ENCODE measurements around the gene PLAC9. TPM values are rescaled to one million over a fixed set of nuclear protein-coding genes. Genes with fewer than 3 reads are reported as not detected.

PLAC9 gene
- total RNA-seq, 1 experiment from 2014 or later = 7.3 TPM

DNA sequence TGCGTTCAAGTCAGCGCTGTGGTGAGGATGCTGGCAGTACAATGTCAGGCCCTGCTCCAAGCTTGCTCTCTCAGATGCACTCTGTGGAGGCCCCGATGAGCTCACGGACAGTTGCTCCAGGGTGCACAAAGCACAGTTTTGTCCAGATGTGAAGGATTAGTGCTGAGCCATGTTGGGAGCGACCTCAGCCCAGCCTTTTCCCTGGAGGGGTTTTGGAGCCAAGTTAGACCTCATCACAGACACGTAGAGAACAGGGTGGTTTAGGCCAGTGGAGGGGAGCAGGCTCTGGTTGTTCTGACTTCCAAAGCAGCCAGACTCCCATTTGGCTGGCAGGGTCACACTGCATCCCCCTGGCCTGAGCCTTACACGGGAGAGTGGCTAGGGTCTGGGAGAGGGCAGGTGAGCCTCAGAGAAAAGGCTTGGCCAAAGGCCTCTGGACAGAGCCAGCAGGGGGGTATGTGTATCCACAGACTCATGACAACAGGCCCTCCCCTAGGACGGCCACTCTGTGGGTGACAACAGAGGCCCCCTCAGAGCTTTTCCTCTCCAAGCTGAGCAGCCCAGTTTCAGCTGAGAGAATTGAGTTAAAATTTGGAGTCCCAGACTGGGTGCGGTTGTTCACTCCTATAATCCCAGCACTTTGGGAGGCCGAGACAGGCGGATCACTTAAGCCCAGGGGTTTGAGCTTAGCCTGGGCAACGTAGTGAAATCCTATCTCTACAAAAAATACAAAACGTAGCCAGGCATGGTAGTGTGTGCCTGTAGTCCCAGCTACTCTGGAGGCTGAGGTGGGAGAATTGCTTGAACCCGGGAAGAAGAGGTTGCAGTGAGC, 4.7 kb downstream of the PLAC9 start:
- DNase-seq (ENCODE audit: low spot score) (no peak), ATAC-seq (no peak)
- Mint-ChIP-seq H3K4me1 (peaks cover 14% of the 10 kb centered on the region), H3K27me3 (ENCODE audit: low read depth) (peaks cover 19% of the 10 kb centered on the region), H3K4me3 (no peak overlapping the region), H3K27ac (no peak overlapping the region), H3K9me3 (no peaks in the 10 kb centered on the region), H3K36me3 (no peaks in the 10 kb centered on the region)
- CTCF ChIA-PET = interaction anchor here (1.0 to 1.7 kb wide), 2 partner anchors 24 to 85 kb away, joined by 3 to 6 read pairs; no protein-coding TSS in a partner anchor
- POLR2A ChIA-PET = interaction anchor here (0.7 kb wide), 1 partner anchor 207 kb away, joined by 7 read pairs; no protein-coding TSS in a partner anchor
- no peak for TF ChIP-seq GTF2I (CRISPR knock-in tag; conservative IDR thresholded peaks at IDR 0.05)
- no peak for TF ChIP-seq ZBTB21 (CRISPR knock-in tag; IDR thresholded peaks at IDR 0.05; ENCODE audit: borderline replicate concordance)
- TF ChIP-seq, protein P1, sequence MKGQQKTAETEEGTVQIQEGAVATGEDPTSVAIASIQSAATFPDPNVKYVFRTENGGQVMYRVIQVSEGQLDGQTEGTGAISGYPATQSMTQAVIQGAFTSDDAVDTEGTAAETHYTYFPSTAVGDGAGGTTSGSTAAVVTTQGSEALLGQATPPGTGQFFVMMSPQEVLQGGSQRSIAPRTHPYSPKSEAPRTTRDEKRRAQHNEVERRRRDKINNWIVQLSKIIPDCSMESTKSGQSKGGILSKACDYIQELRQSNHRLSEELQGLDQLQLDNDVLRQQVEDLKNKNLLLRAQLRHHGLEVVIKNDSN (CRISPR knock-in tag; IDR thresholded peaks at IDR 0.05) = no peak
- TF ChIP-seq ZNF219 (CRISPR knock-in tag; IDR thresholded peaks at IDR 0.05; ENCODE audit: borderline replicate concordance) = no peak
- no peak for TF ChIP-seq NR1H2 (CRISPR knock-in tag; IDR thresholded peaks at IDR 0.05)

DNA sequence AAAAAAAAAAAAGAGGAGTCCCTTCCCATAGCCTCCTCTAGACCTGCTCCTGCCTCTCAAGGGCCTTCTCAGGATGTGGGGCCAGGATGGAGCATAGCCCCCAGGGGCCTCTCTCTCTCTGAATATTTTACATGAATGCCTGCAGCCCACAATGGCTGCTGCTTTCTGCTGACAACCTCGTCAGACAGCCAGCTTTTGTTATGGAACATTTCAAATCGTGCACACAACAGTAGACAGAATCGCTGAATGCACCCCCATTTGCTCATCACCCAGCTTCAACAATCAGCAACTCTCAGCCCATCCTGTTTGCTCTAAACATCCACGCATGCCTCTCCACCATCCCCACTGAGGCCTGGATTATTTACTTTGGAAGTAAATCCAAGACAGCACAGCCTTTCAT, 5.4 kb downstream of the PLAC9 start:
- CTCF ChIA-PET = interaction anchor here (1.2 to 1.7 kb wide), 2 partner anchors 79 to 85 kb away, joined by 5 to 6 read pairs; no protein-coding TSS in a partner anchor
- no peak overlapping the region for H3K4me3 Mint-ChIP-seq
- DNase-seq (ENCODE audit: low spot score) (no peak), ATAC-seq (no peak)
- no peaks in the 10 kb centered on the region for H3K36me3 Mint-ChIP-seq
- peaks cover 15% of the 10 kb centered on the region for H3K27me3 Mint-ChIP-seq (ENCODE audit: low read depth)
- H3K27ac Mint-ChIP-seq = no peak overlapping the region; the same call in 1 of the 2 replicates
- TF ChIP-seq ZNF263 (CRISPR knock-in tag; IDR thresholded peaks at IDR 0.05; ENCODE audit: low read depth) = no peak
- TF ChIP-seq SP1 (CRISPR knock-in tag; conservative IDR thresholded peaks at IDR 0.05) = no peak
- TF ChIP-seq, protein P2, sequence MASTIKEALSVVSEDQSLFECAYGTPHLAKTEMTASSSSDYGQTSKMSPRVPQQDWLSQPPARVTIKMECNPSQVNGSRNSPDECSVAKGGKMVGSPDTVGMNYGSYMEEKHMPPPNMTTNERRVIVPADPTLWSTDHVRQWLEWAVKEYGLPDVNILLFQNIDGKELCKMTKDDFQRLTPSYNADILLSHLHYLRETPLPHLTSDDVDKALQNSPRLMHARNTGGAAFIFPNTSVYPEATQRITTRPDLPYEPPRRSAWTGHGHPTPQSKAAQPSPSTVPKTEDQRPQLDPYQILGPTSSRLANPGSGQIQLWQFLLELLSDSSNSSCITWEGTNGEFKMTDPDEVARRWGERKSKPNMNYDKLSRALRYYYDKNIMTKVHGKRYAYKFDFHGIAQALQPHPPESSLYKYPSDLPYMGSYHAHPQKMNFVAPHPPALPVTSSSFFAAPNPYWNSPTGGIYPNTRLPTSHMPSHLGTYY (CRISPR knock-in tag; IDR thresholded peaks at IDR 0.05) = no peak
- TF ChIP-seq, protein P3, sequence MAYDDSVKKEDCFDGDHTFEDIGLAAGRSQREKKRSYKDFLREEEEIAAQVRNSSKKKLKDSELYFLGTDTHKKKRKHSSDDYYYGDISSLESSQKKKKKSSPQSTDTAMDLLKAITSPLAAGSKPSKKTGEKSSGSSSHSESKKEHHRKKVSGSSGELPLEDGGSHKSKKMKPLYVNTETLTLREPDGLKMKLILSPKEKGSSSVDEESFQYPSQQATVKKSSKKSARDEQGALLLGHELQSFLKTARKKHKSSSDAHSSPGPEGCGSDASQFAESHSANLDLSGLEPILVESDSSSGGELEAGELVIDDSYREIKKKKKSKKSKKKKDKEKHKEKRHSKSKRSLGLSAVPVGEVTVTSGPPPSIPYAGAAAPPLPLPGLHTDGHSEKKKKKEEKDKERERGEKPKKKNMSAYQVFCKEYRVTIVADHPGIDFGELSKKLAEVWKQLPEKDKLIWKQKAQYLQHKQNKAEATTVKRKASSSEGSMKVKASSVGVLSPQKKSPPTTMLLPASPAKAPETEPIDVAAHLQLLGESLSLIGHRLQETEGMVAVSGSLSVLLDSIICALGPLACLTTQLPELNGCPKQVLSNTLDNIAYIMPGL (CRISPR knock-in tag; IDR thresholded peaks at IDR 0.05) = no peak
- no peak for TF ChIP-seq ESRRA (CRISPR knock-in tag; IDR thresholded peaks at IDR 0.05; ENCODE audit: borderline replicate concordance)
- TF ChIP-seq ZNF416 (CRISPR knock-in tag; IDR thresholded peaks at IDR 0.05) = no peak
- TF ChIP-seq, protein P4, sequence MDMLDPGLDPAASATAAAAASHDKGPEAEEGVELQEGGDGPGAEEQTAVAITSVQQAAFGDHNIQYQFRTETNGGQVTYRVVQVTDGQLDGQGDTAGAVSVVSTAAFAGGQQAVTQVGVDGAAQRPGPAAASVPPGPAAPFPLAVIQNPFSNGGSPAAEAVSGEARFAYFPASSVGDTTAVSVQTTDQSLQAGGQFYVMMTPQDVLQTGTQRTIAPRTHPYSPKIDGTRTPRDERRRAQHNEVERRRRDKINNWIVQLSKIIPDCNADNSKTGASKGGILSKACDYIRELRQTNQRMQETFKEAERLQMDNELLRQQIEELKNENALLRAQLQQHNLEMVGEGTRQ (CRISPR knock-in tag; IDR thresholded peaks at IDR 0.05) = no peak
- no peak for TF ChIP-seq ELF4 (CRISPR knock-in tag; IDR thresholded peaks at IDR 0.05; ENCODE audit: low read depth)
- TF ChIP-seq ZNF317 (CRISPR knock-in tag; IDR thresholded peaks at IDR 0.05; ENCODE audit: borderline replicate concordance, low read depth) = no peak
- TF ChIP-seq HMGA2 (CRISPR knock-in tag; IDR thresholded peaks at IDR 0.05) = no peak
- TF ChIP-seq, protein P5, sequence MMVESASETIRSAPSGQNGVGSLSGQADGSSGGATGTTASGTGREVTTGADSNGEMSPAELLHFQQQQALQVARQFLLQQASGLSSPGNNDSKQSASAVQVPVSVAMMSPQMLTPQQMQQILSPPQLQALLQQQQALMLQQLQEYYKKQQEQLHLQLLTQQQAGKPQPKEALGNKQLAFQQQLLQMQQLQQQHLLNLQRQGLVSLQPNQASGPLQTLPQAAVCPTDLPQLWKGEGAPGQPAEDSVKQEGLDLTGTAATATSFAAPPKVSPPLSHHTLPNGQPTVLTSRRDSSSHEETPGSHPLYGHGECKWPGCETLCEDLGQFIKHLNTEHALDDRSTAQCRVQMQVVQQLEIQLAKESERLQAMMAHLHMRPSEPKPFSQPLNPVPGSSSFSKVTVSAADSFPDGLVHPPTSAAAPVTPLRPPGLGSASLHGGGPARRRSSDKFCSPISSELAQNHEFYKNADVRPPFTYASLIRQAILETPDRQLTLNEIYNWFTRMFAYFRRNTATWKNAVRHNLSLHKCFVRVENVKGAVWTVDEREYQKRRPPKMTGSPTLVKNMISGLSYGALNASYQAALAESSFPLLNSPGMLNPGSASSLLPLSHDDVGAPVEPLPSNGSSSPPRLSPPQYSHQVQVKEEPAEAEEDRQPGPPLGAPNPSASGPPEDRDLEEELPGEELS (CRISPR knock-in tag; IDR thresholded peaks at IDR 0.05) = no peak
- TF ChIP-seq, protein P6, sequence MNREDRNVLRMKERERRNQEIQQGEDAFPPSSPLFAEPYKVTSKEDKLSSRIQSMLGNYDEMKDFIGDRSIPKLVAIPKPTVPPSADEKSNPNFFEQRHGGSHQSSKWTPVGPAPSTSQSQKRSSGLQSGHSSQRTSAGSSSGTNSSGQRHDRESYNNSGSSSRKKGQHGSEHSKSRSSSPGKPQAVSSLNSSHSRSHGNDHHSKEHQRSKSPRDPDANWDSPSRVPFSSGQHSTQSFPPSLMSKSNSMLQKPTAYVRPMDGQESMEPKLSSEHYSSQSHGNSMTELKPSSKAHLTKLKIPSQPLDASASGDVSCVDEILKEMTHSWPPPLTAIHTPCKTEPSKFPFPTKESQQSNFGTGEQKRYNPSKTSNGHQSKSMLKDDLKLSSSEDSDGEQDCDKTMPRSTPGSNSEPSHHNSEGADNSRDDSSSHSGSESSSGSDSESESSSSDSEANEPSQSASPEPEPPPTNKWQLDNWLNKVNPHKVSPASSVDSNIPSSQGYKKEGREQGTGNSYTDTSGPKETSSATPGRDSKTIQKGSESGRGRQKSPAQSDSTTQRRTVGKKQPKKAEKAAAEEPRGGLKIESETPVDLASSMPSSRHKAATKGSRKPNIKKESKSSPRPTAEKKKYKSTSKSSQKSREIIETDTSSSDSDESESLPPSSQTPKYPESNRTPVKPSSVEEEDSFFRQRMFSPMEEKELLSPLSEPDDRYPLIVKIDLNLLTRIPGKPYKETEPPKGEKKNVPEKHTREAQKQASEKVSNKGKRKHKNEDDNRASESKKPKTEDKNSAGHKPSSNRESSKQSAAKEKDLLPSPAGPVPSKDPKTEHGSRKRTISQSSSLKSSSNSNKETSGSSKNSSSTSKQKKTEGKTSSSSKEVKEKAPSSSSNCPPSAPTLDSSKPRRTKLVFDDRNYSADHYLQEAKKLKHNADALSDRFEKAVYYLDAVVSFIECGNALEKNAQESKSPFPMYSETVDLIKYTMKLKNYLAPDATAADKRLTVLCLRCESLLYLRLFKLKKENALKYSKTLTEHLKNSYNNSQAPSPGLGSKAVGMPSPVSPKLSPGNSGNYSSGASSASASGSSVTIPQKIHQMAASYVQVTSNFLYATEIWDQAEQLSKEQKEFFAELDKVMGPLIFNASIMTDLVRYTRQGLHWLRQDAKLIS (CRISPR knock-in tag; IDR thresholded peaks at IDR 0.05; ENCODE audit: borderline replicate concordance) = no peak
- TF ChIP-seq SOX15 (CRISPR knock-in tag; IDR thresholded peaks at IDR 0.05) = no peak
- H3K4me1 Mint-ChIP-seq = peaks cover 12% of the 10 kb centered on the region
- POLR2A ChIA-PET = interaction anchor here (0.7 kb wide), 1 partner anchor 208 kb away, joined by 7 read pairs; no protein-coding TSS in a partner anchor
- H3K9me3 Mint-ChIP-seq = no peaks in the 10 kb centered on the region

All from WTC11 (cell line).